A549 (cell line): ENCODE results near the gene KLHL6. TPM values are rescaled to one million over a fixed set of nuclear protein-coding genes. Genes with fewer than 3 reads are reported as not detected.

Experiments
- ATAC-seq, 2 experiments: fragments of 200-7000 bp in 1 of 2; fragments of >200 bp in 1 of 2; cut with Nextera tagmentation in 1 of 2; cut with Tn5 transposase in 1 of 2; 3 replicates each; pipeline versions ENCODE4 v1.8.0 to v1.9.1; 2018 to 2020; ENCODE audit warnings: mild to moderate bottlenecking in 1 of 2, moderate library complexity in 1 of 2
- CTCF ChIA-PET: fragments of 300-600 bp; sonication (Branson Sonifier 250); formaldehyde crosslinking; extraction: SDS; loops from one replicate; lab custom pipeline; 2021; ENCODE audit warnings: antibody characterized with exemption, inconsistent platforms; lab: Yijun Ruan, JAX
- POLR2A ChIA-PET: fragments of 350-600 bp; formaldehyde crosslinking; extraction: SDS; loops from one replicate; lab custom pipeline; 2021; ENCODE audit warnings: antibody characterized with exemption, inconsistent platforms; lab: Yijun Ruan, JAX
- DNase-seq, 2 experiments: peaks; one replicate each; pipeline versions ENCODE4 v3.0.0 to v3.0.0-alpha.2; 2011 to 2016; ENCODE audit warnings: low read depth in 1 of 2, low spot score in 1 of 2
- FAIRE-seq: peaks from 2 replicates; lab custom pipeline; 2011; peaks lifted over from hg19 to GRCh38; lab: Jason Lieb, UNC
- H3K27ac ChIP-seq, 2 experiments: fragments of >200 bp; sonication (Bioruptor Twin); formaldehyde crosslinking; 3 replicates each; pipeline ENCODE4 v1.5.1; 2016 to 2017
- H3K4me1 ChIP-seq: fragments of >200 bp; sonication (Bioruptor Twin); formaldehyde crosslinking; 3 replicates; pipeline ENCODE4 v1.6.1; 2016
- H3K4me2 ChIP-seq: fragments of >200 bp; sonication (Bioruptor Twin); formaldehyde crosslinking; 3 replicates; pipeline ENCODE4 v1.6.1; 2016
- H3K4me3 ChIP-seq: fragments of >200 bp; sonication (Bioruptor Twin); formaldehyde crosslinking; 3 replicates; pipeline ENCODE4 v1.5.1; 2016
- H3K9me3 ChIP-seq: fragments of >200 bp; sonication (Bioruptor Twin); formaldehyde crosslinking; 3 replicates; pipeline ENCODE4 v1.6.1; 2016
- BHLHE40 ChIP-seq: IDR thresholded peaks from 2 replicates; pipeline ENCODE4 v1.6.1; 2012; ENCODE audit warnings: low read depth, low read length, inconsistent platforms
- CHD4 ChIP-seq: fragments of 200-600 bp; sonication (generic); IDR thresholded peaks from 2 replicates; pipeline ENCODE4 v1.6.1; 2016; ENCODE audit warnings: antibody characterized with exemption, mild to moderate bottlenecking, borderline replicate concordance
- EP300 ChIP-seq, 2 experiments: fragments of >200 bp; sonication (Bioruptor Twin); formaldehyde crosslinking; IDR thresholded peaks; 2 replicates in 1 of 2; 3 replicates in 1 of 2; pipeline ENCODE4 v1.6.1; 2016 to 2017
- ESRRA ChIP-seq: fragments of 150-350 bp; IDR thresholded peaks from 2 replicates; pipeline ENCODE4 v1.6.1; 2014; ENCODE audit warnings: mild to moderate bottlenecking, low read length, borderline replicate concordance
- FOSB ChIP-seq: fragments of 250-450 bp; sonication (Bioruptor Pico); IDR thresholded peaks from 2 replicates; pipeline ENCODE4 v1.5.0; 2020; ENCODE audit warnings: mild to moderate bottlenecking, moderate library complexity
- HOXA7 ChIP-seq: fragments of 250-450 bp; sonication (Bioruptor Pico); IDR thresholded peaks from 2 replicates; pipeline ENCODE4 v1.5.0; 2020; ENCODE audit warnings: mild to moderate bottlenecking, moderate library complexity
- KDM5A ChIP-seq: fragments of 200-600 bp; sonication (generic); IDR thresholded peaks from 2 replicates; pipeline ENCODE4 v1.6.1; 2016; ENCODE audit warnings: antibody characterized with exemption, mild to moderate bottlenecking
- MAFK ChIP-seq: fragments of 450-650 bp; IDR thresholded peaks from 2 replicates; pipeline ENCODE4 v1.6.1; 2014; ENCODE audit not compliant: partially characterized antibody
- MYC ChIP-seq: IDR thresholded peaks from 2 replicates; pipeline ENCODE4 v1.6.1; 2012; ENCODE audit warnings: mild to moderate bottlenecking, inconsistent platforms, low read length, improper control_type of control experiment, borderline replicate concordance
- NPAS2 ChIP-seq: fragments of 250-450 bp; sonication (Bioruptor Pico); IDR thresholded peaks from 2 replicates; pipeline ENCODE4 v1.8.0; 2022; ENCODE audit warnings: mild to moderate bottlenecking, moderate library complexity, borderline replicate concordance
- RARB ChIP-seq: fragments of 250-450 bp; sonication (Bioruptor Pico); IDR thresholded peaks from 2 replicates; pipeline ENCODE4 v1.8.0; 2021; ENCODE audit warnings: mild to moderate bottlenecking, moderate library complexity
- WGBS: methylation state at CpG from one replicate; pipeline ENCODE4 v1.1.6; 2017; ENCODE audit errors: missing lambda C conversion rate; 5-methylcytosine and 5-hydroxymethylcytosine counted together
- polyA minus RNA-seq: library from RNA; depleted of rRNA, polyadenylated mRNA; stranded (reverse); fragments of >200 nt; gene quantifications from 2 replicates; pipeline ENCODE4 v1.2.3, GENCODE V29; 2011; rRNA and poly(A)+ RNA removed
- polyA plus RNA-seq, 4 experiments: library from polyadenylated mRNA; depleted of rRNA in 3 of 4; stranded (reverse); fragments of >200 nt; fragmentation: RNase III in 1 of 4; extraction: RNeasy Plus Mini Kit Qiagen cat#74134 plus additional on column Dnase treatment in 1 of 4; gene quantifications; 2 replicates in 3 of 4; 3 replicates in 1 of 4; pipeline ENCODE4 v1.2.3, GENCODE V29; 2011 to 2017
- TF ChIP-seq, protein P1 (sequence below): IDR thresholded peaks from 2 replicates; pipeline ENCODE4 v1.6.1; 2012
- TF ChIP-seq, protein P2 (sequence below): fragments of 200-600 bp; sonication (generic); IDR thresholded peaks from 2 replicates; pipeline ENCODE4 v1.6.1; 2016; ENCODE audit warnings: antibody characterized with exemption, mild to moderate bottlenecking, moderate library complexity
- TF ChIP-seq, protein P3 (sequence below): fragments of >200 bp; sonication (Bioruptor Twin); formaldehyde crosslinking; IDR thresholded peaks from 3 replicates; pipeline ENCODE4 v1.5.1; 2016
- TF ChIP-seq, protein P4 (sequence below): fragments of 250-450 bp; sonication (Bioruptor Pico); IDR thresholded peaks from 2 replicates; pipeline ENCODE4 v1.5.0; 2021; ENCODE audit warnings: mild to moderate bottlenecking, moderate library complexity, borderline replicate concordance

Gene KLHL6, protein sequence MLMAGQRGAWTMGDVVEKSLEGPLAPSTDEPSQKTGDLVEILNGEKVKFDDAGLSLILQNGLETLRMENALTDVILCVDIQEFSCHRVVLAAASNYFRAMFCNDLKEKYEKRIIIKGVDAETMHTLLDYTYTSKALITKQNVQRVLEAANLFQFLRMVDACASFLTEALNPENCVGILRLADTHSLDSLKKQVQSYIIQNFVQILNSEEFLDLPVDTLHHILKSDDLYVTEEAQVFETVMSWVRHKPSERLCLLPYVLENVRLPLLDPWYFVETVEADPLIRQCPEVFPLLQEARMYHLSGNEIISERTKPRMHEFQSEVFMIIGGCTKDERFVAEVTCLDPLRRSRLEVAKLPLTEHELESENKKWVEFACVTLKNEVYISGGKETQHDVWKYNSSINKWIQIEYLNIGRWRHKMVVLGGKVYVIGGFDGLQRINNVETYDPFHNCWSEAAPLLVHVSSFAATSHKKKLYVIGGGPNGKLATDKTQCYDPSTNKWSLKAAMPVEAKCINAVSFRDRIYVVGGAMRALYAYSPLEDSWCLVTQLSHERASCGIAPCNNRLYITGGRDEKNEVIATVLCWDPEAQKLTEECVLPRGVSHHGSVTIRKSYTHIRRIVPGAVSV
- polyA plus RNA-seq (2011; rRNA removed) (not detected in 2 replicates), polyA plus RNA-seq (2017; fragmentation: RNase III; extraction: RNeasy Plus Mini Kit Qiagen cat#74134 plus additional on column Dnase treatment) (not detected in 3 replicates), polyA minus RNA-seq (not detected in 2 replicates)
- not detected in 2 replicates for polyA plus RNA-seq (2012; cell fraction: cytosol; rRNA removed)
- polyA plus RNA-seq (2012; cell fraction: nucleus; rRNA removed), result not detected in 2 replicates

DNA sequence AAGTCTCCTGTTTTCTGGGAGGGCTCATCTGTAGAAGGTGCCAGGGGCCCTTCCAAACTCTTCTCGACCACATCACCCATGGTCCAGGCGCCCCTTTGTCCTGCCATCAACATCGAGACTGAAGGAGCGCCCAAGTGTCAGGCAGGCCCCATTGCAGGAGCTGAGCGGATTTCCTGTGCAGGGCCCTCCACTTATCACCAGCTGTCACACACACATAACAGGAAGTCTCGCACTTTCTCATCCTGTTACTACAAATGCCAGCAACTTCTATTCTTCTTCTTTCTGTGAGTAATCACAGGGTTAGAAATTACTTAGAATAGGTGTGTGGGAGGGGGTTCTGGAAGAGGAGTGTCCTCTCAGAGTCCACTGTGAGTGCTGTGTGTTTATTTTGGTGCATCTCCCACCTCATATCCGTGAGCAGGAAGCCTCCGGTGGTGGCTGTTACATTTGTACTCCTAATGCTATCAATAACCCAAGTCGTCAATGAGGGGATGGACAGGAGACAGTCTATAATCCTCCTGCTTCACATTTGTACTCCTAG, at the start of gene KLHL6:
Gene KLHL6 (minus strand): TSS at position 166 of the 541 bp plus-strand sequence. CDS start 53 bp downstream, at position 113.
- no peak for DNase-seq
- FAIRE-seq, result no peak
- WGBS, result 62% methylated on average over 9 of the region's 9 CpGs

DNA sequence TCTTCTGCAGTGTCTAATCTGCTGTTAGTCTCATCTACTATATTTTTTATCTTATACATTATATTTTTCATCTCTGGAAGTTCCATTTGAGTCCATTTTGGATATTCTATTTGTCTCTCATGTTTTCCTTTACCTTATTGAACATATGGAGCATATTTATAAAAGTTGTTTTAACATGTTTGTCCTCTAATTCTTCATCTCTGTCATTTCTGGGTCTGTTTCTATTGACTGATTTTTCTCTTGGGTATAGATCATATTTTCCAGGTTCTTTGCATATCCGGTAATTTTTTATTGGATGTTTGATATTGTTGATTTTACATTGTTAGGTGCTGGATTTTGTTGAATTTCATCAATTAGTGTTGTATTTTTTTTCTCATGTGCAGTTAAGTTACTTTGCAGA, 42.5 kb upstream of the KLHL6 start:
- Histone ChIP-seq H3K4me3 (no peak overlapping the region), H3K27ac (no peak overlapping the region), H3K4me1 (no peaks in the 10 kb centered on the region), H3K9me3 (peaks cover 15% of the 10 kb centered on the region; the same call in 2 of the 3 replicates), H3K4me2 (no peak overlapping the region)
- ChIA-PET CTCF (no interaction called here), POLR2A (no interaction called here)
- DNase-seq (no peak), ATAC-seq (no peak), FAIRE-seq (no peak)
- TF ChIP-seq KDM5A (no peak), CHD4 (no peak)
- TF ChIP-seq, protein P1, sequence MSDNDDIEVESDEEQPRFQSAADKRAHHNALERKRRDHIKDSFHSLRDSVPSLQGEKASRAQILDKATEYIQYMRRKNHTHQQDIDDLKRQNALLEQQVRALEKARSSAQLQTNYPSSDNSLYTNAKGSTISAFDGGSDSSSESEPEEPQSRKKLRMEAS, result no peak
- 0% methylated on average over 1 of the region's 1 CpG for WGBS

More for the DNA sequence above, at the start of gene KLHL6:
- no peak within 1 kb of the TSS for H3K4me2 ChIP-seq
- no peaks in the 10 kb centered on the region for H3K9me3 ChIP-seq
- ChIA-PET CTCF (no interaction called here), POLR2A (no interaction called here)
- no peak for TF ChIP-seq EP300 (IDR thresholded peaks at IDR 0.05)
- TF ChIP-seq BHLHE40, result no peak
- TF ChIP-seq NPAS2 (CRISPR knock-in tag), result no peak
- TF ChIP-seq, protein P2, sequence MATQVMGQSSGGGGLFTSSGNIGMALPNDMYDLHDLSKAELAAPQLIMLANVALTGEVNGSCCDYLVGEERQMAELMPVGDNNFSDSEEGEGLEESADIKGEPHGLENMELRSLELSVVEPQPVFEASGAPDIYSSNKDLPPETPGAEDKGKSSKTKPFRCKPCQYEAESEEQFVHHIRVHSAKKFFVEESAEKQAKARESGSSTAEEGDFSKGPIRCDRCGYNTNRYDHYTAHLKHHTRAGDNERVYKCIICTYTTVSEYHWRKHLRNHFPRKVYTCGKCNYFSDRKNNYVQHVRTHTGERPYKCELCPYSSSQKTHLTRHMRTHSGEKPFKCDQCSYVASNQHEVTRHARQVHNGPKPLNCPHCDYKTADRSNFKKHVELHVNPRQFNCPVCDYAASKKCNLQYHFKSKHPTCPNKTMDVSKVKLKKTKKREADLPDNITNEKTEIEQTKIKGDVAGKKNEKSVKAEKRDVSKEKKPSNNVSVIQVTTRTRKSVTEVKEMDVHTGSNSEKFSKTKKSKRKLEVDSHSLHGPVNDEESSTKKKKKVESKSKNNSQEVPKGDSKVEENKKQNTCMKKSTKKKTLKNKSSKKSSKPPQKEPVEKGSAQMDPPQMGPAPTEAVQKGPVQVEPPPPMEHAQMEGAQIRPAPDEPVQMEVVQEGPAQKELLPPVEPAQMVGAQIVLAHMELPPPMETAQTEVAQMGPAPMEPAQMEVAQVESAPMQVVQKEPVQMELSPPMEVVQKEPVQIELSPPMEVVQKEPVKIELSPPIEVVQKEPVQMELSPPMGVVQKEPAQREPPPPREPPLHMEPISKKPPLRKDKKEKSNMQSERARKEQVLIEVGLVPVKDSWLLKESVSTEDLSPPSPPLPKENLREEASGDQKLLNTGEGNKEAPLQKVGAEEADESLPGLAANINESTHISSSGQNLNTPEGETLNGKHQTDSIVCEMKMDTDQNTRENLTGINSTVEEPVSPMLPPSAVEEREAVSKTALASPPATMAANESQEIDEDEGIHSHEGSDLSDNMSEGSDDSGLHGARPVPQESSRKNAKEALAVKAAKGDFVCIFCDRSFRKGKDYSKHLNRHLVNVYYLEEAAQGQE, result no peak
- no peak for ATAC-seq
- H3K4me1 ChIP-seq, result no peaks in the 10 kb centered on the region
- no peak within 1 kb of the TSS for H3K27ac ChIP-seq
- no peak within 1 kb of the TSS for H3K4me3 ChIP-seq

DNA sequence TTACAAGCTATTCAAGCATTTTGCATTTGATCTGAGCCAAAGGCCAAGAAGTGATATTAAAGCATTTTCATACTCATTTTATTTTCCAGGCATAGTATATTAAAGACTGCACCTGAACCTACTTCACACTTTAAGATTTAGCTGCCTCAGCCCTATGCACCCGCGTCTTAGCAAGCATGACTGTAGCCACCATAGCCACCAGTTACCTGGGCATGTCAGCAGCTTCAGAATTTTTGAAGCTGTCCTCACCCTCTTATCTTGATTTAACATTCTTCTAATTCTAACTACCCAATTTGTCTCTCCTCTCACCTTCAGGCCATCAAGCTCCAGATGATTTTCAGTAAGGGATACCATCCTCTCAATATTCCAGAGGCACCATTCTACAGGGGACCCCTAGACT, 39.1 kb upstream of the KLHL6 start:
- Histone ChIP-seq H3K9me3 (peaks cover 15% of the 10 kb centered on the region; the same call in 2 of the 3 replicates), H3K4me3 (no peak overlapping the region), H3K27ac (no peak overlapping the region), H3K4me1 (no peaks in the 10 kb centered on the region), H3K4me2 (no peak overlapping the region)
- ChIA-PET CTCF (interaction anchor here (1.4 kb wide), 1 partner anchor 13 kb away, joined by 5 read pairs; no protein-coding TSS in a partner anchor), POLR2A (no interaction called here)
- FAIRE-seq (no peak), ATAC-seq (no peak), DNase-seq (no peak)
- 91% methylated on average over 2 of the region's 2 CpGs for whole genome bisulfite sequencing
- TF ChIP-seq NPAS2 (CRISPR knock-in tag) (no peak), ESRRA (no peak), MYC (no peak), RARB (CRISPR knock-in tag) (no peak), HOXA7 (CRISPR knock-in tag) (no peak), FOSB (CRISPR knock-in tag) (no peak), MAFK (no peak)
- TF ChIP-seq, protein P3, sequence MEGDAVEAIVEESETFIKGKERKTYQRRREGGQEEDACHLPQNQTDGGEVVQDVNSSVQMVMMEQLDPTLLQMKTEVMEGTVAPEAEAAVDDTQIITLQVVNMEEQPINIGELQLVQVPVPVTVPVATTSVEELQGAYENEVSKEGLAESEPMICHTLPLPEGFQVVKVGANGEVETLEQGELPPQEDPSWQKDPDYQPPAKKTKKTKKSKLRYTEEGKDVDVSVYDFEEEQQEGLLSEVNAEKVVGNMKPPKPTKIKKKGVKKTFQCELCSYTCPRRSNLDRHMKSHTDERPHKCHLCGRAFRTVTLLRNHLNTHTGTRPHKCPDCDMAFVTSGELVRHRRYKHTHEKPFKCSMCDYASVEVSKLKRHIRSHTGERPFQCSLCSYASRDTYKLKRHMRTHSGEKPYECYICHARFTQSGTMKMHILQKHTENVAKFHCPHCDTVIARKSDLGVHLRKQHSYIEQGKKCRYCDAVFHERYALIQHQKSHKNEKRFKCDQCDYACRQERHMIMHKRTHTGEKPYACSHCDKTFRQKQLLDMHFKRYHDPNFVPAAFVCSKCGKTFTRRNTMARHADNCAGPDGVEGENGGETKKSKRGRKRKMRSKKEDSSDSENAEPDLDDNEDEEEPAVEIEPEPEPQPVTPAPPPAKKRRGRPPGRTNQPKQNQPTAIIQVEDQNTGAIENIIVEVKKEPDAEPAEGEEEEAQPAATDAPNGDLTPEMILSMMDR, result no peak
- TF ChIP-seq, protein P4, sequence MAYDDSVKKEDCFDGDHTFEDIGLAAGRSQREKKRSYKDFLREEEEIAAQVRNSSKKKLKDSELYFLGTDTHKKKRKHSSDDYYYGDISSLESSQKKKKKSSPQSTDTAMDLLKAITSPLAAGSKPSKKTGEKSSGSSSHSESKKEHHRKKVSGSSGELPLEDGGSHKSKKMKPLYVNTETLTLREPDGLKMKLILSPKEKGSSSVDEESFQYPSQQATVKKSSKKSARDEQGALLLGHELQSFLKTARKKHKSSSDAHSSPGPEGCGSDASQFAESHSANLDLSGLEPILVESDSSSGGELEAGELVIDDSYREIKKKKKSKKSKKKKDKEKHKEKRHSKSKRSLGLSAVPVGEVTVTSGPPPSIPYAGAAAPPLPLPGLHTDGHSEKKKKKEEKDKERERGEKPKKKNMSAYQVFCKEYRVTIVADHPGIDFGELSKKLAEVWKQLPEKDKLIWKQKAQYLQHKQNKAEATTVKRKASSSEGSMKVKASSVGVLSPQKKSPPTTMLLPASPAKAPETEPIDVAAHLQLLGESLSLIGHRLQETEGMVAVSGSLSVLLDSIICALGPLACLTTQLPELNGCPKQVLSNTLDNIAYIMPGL (CRISPR knock-in tag), result no peak
